ENCODE measurements around the gene ERFL.
"Not testable (repeated sequence)": the region's sequence is repeated elsewhere in the genome, so short reads cannot be mapped to it uniquely, and the experiment has no call there.

Gene ERFL

GRCh38 chr19:41877916-41878905 lies 50.0 kb downstream of the ERFL start:
- DNase-seq (ENCODE audit: low read depth) = no peak

- DNase-seq (ENCODE audit: low read depth) = no peak
Observed at GRCh38 chr19:41876847-41877832, 51.1 kb downstream of the ERFL start, which contains the start of gene CD79A. CD79A (plus strand) TSS chr19:41877279; CDS start chr19:41877305, 26 bp downstream.

GRCh38 chr19:41875973-41876372 lies 52.3 kb downstream of the ERFL start:
- DNase-seq (ENCODE audit: low read depth) = not testable (repeated sequence)

- peak; percentile 47 for DNase-seq (ENCODE audit: low read depth)
Observed at GRCh38 chr19:41872775-41873647, 55.2 kb downstream of the ERFL start.

- no peak for DNase-seq (ENCODE audit: low read depth)
Observed at GRCh38 chr19:41872384-41872774, 55.9 kb downstream of the ERFL start.

- peak; percentile 42 for DNase-seq (ENCODE audit: low read depth)
Observed at GRCh38 chr19:41871573-41872383, 56.5 kb downstream of the ERFL start.

- no peak for DNase-seq (ENCODE audit: low read depth)
Observed at GRCh38 chr19:41870401-41870873, 57.8 kb downstream of the ERFL start.

- no peak for DNase-seq (ENCODE audit: low read depth)
Observed at GRCh38 chr19:41869374-41869955, 58.8 kb downstream of the ERFL start.

- DNase-seq (ENCODE audit: low read depth) = no peak
Observed at GRCh38 chr19:41868989-41869300, 59.3 kb downstream of the ERFL start.

GRCh38 chr19:41868120-41868988 lies 59.9 kb downstream of the ERFL start:
- DNase-seq (ENCODE audit: low read depth) = no peak

GRCh38 chr19:41866284-41866683 lies 62.0 kb downstream of the ERFL start:
- DNase-seq (ENCODE audit: low read depth) = no peak

GRCh38 chr19:41864374-41864773 lies 63.9 kb downstream of the ERFL start:
- DNase-seq (ENCODE audit: low read depth) = no peak

- no peak for DNase-seq (ENCODE audit: low read depth)
Observed at GRCh38 chr19:41863209-41863931, 64.9 kb downstream of the ERFL start.

- DNase-seq (ENCODE audit: low read depth) = no peak
Observed at GRCh38 chr19:41862445-41862986, 65.7 kb downstream of the ERFL start.

- no peak for DNase-seq (ENCODE audit: low read depth)
Observed at GRCh38 chr19:41861846-41862245, 66.4 kb downstream of the ERFL start.

GRCh38 chr19:41861116-41861768 lies 67.0 kb downstream of the ERFL start:
- DNase-seq (ENCODE audit: low read depth) = no peak

- DNase-seq (ENCODE audit: low read depth) = no peak
Observed at GRCh38 chr19:41860419-41861115, 67.7 kb downstream of the ERFL start.

Measured in activated T-helper 9 cell treated with anti-CD3 and anti-CD28 coated beads, Interleukin-2, amount 50 U/mL, for 16 hours (primary cell).